SHP77 treated with DMSO at 0.1 percent for 48 hours (cell line): ENCODE data around the gene TSSC4.

ENCODE experiments used
- DNase-seq: peaks from one replicate; lab custom pipeline; 2025; lab: John Stamatoyannopoulos, UW

Gene TSSC4

DNA sequence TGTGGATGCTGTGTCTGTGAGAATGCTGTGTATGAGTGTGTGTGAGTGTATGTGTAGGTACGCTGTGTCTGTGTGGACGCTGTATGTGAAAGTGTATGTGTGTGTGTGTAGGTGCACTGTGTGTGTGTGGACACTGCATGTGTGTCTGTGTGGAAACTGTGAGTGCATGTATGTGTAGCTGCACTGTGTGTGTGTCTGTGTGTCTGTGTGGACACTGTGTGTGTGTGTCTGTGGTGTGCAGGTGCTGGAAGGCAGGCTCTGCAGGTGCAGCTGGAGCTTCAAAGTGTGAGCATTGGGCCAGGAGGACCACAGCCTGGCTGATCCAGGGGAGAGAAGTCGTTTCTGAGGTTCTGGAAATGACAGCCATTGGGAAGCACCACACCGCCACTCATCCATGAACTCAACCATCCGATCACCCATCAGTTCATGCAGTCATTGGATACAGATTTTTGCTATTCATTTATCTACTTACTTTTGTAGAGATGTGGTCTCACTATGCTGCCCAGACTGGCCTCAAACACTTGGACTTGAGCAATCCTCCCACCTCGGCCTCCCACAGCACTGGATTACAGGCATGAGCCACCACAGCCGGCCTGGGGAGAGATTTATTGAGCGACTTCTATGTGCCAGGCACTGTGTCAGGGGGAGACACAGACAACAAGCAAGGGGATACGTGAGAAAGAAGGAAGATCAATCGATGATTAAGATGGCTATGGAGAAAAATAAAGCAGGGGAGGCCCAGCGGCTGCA lies 34.1 kb downstream of the TSSC4 start:
- DNase-seq, result no peak

DNA sequence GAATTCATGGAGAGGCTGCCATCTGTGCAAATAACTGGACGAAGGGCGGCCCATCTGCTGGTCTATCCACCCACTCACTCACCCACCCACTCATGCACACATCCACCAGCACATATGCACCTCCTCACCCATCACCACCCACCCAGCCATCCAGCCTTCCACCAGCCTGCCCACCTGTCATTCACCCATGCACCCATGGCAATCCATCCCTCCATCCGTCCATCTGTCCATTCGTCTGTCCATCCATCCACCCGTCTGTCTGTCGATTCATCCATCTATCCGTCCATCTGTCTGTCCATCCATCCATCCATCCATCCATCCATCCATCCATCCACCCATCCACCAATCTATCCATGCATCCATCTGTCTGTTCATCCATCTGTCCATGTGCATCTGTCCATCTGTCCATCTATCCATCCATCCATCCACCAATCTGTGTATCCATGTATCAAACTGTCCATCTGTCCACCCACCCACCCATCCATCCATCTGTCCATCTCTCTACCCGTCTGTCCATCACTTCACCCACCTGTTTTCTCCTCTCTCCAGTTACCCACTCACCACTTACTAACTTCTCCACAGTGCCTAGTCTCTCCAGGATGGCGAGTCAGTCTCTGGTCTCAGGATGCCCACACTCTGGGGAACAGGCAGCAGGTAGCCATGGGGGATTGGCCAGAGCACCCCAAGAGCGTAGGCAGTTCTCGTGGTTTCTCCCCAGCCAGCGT lies 34.9 kb downstream of the TSSC4 start:
- no peak for DNase-seq

- no peak for DNase-seq
Measured at GRCh38 chr11:2436013-2436520, 35.5 kb downstream of the TSSC4 start.

DNA sequence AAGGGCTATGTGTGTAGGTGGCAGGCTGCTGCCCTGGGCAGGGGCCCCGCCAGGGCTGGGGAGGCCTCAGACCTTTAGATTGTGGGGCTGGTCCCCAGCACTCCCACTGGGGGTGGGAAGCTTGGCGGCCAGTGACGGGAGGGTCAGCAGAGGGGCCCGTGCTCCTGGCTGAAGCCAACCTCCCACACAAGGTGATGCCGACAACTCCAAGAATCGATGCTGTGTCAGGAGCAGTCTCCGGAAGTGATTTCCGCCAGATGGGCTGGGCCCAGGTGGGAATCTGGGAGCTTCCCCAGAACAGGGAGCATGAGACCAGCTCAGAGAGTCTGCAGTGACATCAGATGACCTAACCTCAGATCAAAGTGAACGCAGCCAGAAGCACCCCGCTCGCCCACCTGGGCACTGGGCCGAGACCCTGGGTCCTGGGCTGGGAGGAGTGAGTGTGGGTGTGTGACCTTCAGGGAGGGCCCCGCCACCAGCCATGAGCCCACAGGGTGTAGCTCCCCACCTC lies 36.0 kb downstream of the TSSC4 start:
- no peak for DNase-seq

- DNase-seq, result no peak
Measured at GRCh38 chr11:2437516-2437915, 37.0 kb downstream of the TSSC4 start.

DNA sequence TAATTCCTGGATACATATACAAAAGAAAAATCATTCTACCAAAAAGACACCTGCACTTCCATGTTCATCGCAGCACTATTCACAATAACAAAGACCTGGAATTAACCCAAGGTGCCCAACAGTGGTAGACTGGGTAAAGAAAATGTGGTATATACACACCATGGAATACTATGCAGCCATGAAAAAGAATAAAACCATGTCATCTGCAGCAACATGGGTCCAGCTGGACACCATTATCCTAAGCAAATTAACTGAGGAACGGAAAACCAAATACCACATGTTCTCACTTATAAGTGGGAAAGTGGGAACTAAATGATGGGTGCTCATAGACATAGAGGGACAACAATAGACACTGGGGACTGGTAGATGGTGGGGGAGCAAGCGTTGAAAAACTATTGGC lies 39.3 kb downstream of the TSSC4 start:
- DNase-seq, result no peak

GRCh38 chr11:2440646-2441045 lies 40.1 kb downstream of the TSSC4 start:
- DNase-seq, result no peak

GRCh38 chr11:2441171-2441570 lies 40.6 kb downstream of the TSSC4 start:
- DNase-seq, result no peak

DNA sequence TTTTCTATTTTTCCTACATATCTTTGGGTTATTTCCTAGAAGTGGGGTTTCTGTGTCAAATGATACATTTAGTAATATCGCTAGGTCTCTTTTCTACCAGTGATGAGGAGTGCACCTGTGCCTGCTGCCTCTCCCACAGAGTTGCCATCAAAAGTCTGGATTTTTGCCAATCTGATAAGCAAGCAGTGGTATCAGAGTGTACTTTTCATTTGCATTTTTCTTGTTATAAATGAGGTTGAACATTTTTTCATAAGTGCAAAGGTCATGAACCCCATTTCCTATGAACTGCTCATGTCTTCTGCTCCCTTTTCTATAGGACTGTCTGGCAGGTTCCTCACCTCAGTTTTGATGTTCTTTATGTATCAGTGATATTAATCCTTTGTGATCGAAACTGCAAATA lies 42.0 kb downstream of the TSSC4 start:
- no peak for DNase-seq

DNA sequence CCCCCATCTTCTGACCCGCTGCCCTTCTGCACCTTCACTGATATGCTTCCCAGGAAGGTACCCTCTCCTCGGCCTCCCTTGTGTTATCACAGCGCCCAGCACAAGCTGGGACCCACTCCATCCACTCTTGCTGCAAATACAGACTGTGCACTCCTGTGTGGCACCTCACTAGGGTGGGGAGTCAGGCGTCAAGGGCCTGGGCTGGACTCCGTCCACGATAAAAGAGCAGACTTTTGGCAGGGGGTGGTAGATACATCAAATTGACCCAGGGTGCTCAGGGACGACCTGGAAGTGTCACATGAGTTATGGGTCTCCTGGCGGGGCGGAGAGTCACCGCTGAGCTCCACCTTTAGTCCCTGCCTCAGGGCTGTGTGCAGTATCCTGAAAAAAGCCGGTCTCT lies 42.9 kb downstream of the TSSC4 start:
- DNase-seq, result no peak

- no peak for DNase-seq
Measured at GRCh38 chr11:2443881-2444820, 43.6 kb downstream of the TSSC4 start, which contains the start of gene TRPM5. Gene TRPM5, minus strand, starts transcription at chr11:2444514. Its CDS starts 21,478 bp downstream, at chr11:2423036.

DNA sequence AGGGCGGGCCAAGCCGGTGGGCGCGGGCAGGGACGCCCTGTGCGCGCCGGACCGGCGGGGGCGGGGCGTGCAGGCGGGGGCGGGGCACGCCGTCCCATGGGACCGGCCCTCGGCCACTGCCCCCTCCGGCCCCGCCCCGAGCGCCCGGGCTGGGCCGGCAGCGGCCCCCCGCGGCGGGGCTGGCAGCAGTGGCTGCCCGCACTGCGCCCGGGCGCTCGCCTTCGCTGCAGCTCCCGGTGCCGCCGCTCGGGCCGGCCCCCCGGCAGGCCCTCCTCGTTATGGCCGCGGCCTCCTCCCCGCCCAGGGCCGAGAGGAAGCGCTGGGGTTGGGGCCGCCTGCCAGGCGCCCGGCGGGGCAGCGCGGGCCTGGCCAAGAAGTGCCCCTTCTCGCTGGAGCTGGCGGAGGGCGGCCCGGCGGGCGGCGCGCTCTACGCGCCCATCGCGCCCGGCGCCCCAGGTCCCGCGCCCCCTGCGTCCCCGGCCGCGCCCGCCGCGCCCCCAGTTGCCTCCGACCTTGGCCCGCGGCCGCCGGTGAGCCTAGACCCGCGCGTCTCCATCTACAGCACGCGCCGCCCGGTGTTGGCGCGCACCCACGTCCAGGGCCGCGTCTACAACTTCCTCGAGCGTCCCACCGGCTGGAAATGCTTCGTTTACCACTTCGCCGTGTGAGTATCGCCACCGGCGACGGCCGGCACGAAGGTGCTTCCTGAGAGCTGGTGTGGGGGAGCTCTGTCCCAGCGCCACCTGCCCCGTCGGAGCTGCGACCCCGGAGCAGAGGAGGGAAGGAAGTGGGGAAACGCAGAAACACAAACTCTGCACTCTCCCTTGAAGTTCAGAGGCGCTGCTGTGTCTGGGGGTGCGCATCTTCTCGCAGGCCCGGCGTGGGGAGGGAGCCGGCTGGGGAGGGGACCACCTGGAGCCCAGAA lies 44.5 kb downstream of the TSSC4 start, which contains the start of gene KCNQ1:
KCNQ1 (plus strand) TSS at position 188 of the 925 bp plus-strand sequence; CDS start at position 279, 91 bp downstream.
- DNase-seq, result no peak

GRCh38 chr11:2445746-2446551 lies 45.4 kb downstream of the TSSC4 start:
- DNase-seq, result no peak

- no peak for DNase-seq
Measured at GRCh38 chr11:2446590-2447252, 46.2 kb downstream of the TSSC4 start.

GRCh38 chr11:2447253-2447950 lies 46.9 kb downstream of the TSSC4 start:
- DNase-seq, result no peak

DNA sequence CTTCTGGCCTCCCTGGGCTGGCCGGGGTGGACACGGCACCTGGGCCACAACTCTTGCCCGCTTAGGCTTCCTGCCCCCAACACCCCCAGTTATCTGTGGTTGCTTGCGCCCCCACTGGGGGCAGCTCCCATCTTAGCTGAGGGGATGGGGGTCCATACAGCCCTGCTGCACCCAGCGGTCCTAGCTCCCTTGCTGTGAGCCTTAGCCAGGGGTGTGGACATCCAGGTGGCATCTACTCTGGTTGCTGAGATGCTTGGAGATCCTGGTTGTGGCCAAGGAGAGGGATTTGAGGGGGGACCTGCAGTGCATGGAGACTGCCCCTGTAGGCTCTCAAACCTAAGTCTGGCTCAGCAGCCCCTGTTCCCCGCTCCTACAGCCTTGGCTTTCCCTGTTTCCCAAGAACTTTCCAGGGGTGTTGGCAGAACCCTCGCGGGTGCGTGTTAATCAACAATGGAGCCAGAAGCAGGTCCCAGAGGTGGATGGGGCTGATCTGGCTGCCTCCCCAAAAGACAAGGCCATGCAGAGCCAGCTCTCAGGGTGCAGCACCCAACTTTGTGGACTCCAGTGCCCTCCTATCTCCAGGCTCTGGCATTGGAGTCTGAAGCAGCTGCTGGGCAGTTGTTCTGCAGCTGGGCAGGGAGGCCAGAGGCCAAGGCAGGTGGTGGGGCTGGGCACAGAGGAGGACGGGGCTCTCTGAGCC lies 47.6 kb downstream of the TSSC4 start:
- DNase-seq, result no peak

DNA sequence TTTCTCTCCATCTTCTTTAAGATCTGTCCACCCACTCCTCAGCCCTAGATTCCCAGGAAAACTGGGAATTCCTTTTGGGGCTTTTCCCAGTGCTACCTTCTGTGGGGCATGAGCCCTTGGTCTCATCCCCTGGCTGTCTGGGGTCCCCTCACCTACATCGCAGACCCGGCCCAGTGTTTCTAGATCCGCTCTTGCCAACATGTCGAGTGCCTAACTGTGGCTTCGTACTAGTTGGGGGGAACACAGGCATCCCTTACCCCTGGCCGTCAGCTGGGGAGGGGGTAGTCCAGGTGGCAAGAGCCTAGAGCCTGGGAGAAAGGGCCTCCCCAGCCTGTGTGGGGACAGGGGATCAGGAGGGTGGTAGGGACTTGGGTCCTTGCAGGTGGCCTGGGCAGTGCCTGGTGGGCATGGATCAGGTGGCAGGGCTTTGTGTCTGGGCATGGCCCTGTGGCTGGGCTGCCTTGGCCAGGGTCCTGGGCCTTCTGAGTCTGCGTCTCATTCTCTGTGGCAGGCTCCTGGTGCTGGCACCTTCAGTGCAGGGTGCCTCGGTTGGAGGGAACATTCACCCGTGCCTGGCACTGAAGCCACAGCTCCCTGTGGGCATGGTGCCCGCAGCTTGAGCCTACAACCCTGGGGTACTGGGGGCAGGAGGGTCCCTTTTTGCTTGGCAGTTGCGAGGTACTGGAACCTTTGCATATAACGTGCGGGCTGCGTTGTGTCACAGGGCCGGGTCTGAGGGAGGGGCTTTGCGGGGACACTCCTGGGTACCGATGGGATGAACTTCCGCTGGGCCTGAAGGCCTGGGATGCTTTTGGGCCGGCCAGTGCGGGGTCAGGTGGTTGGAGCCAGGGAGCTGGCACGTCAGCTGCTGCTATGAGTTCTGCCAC lies 48.4 kb downstream of the TSSC4 start:
- no peak for DNase-seq
